GM18951 (cell line): ENCODE data around the gene DENND4B.
A peak's percentile ranks its signal among the peaks of the same experiment; 100 is the strongest.

Experiments
- POLR2A ChIP-seq: IDR thresholded peaks from 4 replicates; pipeline ENCODE4 v1.6.1; 2011; ENCODE audit warnings: mild to moderate bottlenecking; ENCODE audit not compliant: insufficient read length, insufficient read depth; ENCODE audit errors: extremely low read depth
- in situ Hi-C: fragments of 300-500 bp; cut with MboI; formaldehyde crosslinking; loops from one replicate; pipeline ENCODE4 v1.12.0; 2022; ENCODE audit warnings: low sequenced_read_pairs, mixed read lengths, inconsistent platforms; ENCODE audit not compliant: unreplicated experiment

The DENND4B gene

GRCh38 chr1:153963030-153963849, 16.7 kb upstream of the DENND4B start, which contains the start of gene SLC39A1:
Gene SLC39A1, minus strand, starts transcription at chr1:153963537. Its CDS starts 822 bp downstream, at chr1:153962715.
- TF ChIP-seq POLR2A = peak; percentile 84
- in situ Hi-C loops = no loop called here

- in situ Hi-C loops = no loop called here
- no peak for TF ChIP-seq POLR2A
These were observed 15.8 kb upstream of the DENND4B start for GRCh38 chr1:153962088-153963029.

DNA sequence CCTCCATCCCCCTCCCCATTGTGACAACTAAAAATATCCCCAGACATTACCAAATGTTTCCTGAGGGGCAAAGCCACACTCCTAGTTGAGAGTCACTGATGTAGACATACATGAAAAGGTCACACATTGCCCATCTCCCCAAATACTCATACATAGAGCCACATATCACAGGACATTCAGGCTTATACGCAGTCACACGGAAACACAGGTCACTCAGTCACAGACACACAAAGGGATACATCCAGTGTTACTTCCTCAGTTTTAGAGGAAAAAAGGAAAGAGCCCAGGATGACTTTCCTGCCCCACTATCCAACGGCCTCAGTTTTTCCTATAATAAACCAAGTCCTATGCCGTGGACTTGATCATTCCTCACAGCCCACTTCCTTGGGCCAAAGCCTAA, 14.9 kb upstream of the DENND4B start:
- in situ Hi-C loops = no loop called here
- TF ChIP-seq POLR2A = no peak

DNA sequence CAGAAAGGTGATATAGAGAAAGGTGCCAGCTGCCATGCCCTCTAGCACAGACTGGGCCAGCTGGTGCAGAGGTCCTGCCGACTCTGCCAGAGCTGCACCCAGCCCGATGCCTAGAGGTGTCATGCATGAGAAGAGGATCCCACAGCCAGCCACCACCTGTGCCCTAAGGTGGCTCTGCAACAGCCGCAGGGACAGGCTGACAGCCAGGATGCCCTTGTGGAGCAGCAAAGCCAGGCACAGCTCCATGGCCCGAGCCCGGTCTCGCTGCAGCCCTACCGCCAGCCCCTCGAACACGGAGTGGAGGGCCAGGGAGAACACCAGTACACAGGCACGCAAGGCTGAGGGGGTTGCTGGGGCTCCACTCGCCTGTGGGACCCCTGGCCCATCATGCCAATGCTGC, 13.7 kb upstream of the DENND4B start:
- in situ Hi-C loops = no loop called here

GRCh38 chr1:153959454-153959853, 12.9 kb upstream of the DENND4B start:
- in situ Hi-C loops = no loop called here
- TF ChIP-seq POLR2A = no peak

More for the DNA sequence above, 13.7 kb upstream of the DENND4B start:
- no peak for TF ChIP-seq POLR2A

DNA sequence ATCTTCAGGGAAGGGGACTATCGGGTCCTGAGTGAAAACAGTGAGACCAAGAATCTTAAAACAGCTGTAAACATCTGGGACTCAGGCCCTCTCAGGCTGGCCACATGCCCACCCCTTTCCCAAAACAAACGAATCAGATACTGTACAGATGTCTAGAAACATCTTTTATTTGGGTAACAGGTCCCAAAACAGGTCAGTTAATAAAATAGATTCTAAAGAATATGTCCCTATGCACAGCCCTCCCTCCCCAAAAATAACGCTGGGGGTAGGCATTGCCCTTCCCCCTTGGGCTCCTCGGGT, 12.4 kb upstream of the DENND4B start:
- in situ Hi-C loops = no loop called here
- TF ChIP-seq POLR2A = no peak

GRCh38 chr1:153958111-153958960, 11.8 kb upstream of the DENND4B start, which contains the start of gene CRTC2:
Gene CRTC2, minus strand, starts transcription at chr1:153958612. Its CDS starts 115 bp downstream, at chr1:153958497.
- in situ Hi-C loops = no loop called here
- peak; percentile 55 for TF ChIP-seq POLR2A

- TF ChIP-seq POLR2A = peak; percentile 50
These were observed 11.2 kb upstream of the DENND4B start for GRCh38 chr1:153957744-153958110.

DNA sequence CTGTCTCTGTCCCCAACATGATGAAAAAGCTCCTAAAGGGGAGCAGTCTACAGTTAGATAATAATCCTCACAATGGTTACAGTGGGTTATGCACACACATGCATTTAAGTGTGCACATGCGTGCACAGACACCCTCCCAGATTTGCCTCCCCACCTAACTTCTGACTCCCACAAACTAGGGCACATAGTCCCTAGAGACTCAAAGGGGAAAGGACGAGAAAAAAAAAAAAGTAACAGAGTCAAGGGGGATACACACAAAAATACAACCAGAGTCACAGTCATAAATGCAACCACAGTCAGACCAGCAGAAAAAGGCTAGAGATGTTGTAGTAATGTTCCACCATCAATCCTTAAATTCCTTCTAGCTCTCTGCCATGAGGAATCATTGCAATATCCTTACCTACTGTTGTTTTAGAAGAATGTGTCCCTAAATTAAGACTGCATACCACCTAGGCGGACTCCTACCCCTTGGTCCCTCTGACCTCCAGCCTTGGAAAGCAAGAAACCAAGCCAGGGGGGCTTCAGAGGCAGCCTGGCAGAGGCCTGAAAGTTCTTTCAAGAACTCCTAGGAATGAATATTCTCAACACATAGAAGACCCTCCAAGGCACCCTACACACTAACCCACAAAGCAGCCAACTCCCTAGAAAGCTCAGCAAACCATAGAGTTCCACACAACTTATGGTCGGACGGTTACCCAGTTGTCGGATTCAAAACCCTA, 10.6 kb upstream of the DENND4B start:
- in situ Hi-C loops = no loop called here
- TF ChIP-seq POLR2A = no peak

More at GRCh38 chr1:153957744-153958110, 11.2 kb upstream of the DENND4B start:
- in situ Hi-C loops = no loop called here

- no peak for TF ChIP-seq POLR2A
- in situ Hi-C loops = no loop called here
These were observed 8.3 kb upstream of the DENND4B start for GRCh38 chr1:153954826-153955225.

- in situ Hi-C loops = no loop called here
- no peak for TF ChIP-seq POLR2A
These were observed 7.4 kb upstream of the DENND4B start for GRCh38 chr1:153953859-153954365.

DNA sequence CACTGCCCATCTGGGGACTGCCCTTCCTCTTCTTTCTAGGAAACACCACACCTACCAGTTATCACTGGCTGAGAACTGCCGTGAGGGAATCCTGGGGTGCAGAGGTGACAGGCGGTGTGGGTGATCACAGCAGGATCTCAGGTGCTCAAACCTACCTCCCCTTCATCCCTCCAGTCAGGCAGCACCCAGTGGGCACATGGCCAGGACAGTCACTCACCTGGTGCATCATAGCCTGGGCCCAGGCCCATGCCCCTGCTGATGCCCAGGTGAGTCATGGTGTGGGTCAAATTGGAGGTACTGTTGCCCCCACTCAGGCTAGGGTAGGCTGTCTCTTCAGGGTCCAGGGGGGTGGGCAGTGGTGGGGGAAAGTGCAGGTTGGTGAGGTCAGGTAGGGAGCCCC, 5.3 kb upstream of the DENND4B start:
- TF ChIP-seq POLR2A = no peak
- in situ Hi-C loops = no loop called here
